Renal pelvis (tissue), 4 donors: ENCODE measurements around the gene TAF5. TPM values are rescaled to one million over a fixed set of nuclear protein-coding genes. Genes with fewer than 3 reads are reported as not detected.
A peak's percentile ranks its signal among the peaks of the same experiment; 100 is the strongest.
"Not testable (repeated sequence)": the region's sequence is repeated elsewhere in the genome, so short reads cannot be mapped to it uniquely, and the experiment has no call there.

Experiments used
- DNase-seq: peaks from one replicate; pipeline ENCODE4 v3.0.0-alpha.2; 2013
- polyA plus RNA-seq, 3 donors: library from polyadenylated mRNA; unstranded; fragments of 120-200 nt; gene quantifications; one replicate each; pipeline ENCODE4 v1.2.1, GENCODE V29; 2013; ENCODE audit not compliant: insufficient read length in 3 of 3

The TAF5 gene
- polyA plus RNA-seq, 3 donors, result 6.9 to 8.1 (median 7.9) TPM

DNA sequence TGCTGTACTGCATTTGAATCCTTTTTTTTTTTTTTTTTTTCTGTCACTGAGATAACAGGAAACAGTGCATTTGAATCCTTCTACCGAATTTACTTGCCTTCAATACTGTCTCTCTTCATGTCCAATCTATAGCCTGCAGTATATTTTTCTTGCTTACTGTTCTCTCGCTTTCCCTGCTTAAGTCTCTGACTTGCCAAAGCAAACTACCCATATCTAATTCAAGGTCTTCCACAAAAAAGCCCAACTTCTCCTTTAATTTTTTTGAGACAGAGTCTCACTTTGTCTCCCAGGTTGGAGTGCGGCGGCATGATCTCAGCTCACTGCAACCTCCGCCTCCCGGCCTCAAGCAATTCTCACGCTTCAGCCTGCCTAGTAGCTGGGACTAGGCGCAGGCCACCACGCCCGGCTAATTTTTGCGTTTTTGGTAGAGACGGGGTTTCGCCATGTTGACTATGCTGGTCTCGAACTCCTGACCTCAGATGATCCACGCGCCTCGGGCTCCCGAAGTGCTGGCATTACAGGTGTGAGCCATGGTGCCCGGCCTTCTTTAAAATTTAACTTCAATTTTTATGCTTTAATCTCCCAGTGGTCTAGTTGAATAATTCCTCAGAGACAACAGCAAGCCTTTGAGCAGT is 29.5 kb downstream of the TAF5 start:
- no peak for DNase-seq

DNA sequence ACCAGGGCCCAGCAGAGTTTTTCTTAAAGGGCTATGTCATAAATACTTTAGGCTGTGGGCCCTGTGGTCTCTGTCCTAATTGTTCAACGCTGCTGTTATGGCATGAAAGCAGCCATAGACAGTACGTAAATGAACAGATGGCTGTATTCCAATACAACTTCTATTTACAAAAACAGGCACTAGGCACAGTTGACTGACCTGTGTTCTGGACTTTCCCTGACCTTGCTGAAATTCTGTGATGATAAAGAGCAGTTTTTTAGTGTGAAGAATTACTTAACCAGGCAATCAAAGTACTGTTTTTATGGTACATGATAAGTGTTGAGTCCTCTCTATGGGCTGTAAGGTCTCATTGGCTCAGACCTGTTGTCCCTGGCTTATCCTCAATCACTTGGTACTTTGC is 45.8 kb downstream of the TAF5 start:
- no peak for DNase-seq

DNA sequence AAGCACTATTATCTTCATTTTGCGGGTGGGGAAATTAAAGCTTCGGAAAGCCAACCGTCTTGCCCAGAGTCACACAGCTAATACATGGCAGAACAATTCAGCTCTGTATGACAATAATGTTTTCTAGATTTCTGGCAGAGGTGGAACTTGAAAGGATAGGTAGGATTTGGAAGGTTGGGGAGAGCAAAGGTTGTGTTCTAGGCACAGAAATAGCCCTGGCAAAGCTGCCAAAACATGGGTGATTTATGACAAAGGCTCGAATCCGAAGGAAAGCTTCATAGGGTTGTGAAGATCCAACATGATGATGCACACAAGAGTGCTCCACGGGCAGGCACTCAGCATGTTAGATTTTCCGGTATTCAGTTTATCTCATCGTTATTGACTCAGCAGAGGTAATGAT is 47.8 kb downstream of the TAF5 start:
- no peak for DNase-seq

DNA sequence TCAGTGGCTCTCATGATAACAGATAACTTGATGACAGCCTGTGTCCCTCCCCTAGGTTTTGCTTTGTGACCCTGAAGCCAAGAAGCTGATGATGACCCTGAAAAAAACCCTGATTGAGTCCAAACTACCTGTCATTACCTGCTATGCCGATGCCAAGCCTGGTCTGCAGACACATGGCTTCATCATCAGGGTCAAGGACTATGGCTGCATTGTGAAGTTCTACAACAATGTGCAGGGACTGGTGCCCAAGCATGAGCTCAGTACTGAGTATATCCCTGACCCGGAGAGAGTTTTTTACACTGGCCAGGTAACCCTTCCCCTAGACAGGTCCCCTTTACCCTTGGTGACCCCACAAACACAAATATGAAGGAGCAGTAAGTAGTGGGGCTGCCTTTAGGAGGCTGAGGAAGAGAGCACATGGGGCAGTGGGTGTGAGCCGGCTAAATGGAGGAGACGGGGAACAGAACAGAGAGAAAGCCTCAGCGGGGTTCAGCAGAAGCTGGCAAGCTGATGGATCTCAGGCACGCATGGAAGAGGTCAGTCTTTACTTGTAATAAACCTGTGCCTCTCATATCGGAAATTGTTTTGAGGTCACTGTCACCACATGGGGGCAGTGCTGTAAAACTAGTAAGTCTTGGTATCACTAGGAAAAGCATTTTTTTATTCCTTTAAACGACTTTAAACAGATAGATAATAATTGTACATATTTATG is 48.8 kb downstream of the TAF5 start:
- DNase-seq, result peak; percentile 67

DNA sequence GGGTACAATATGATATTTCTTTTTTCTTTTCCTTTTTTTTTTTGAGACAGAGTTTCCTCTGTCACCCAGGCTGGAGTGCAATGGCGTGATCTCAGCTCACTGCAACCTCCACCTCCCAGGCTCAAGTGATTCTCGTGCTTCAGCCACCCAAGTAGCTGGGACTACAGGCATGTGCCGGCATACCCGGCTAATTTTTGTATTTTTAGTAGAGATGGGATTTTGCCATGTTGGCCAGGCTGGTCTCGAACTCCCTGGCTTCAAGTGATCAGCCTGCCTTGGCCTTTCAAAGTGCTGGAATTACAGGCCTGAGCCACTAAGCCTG is 49.3 kb downstream of the TAF5 start:
- DNase-seq, result not testable (repeated sequence)

DNA sequence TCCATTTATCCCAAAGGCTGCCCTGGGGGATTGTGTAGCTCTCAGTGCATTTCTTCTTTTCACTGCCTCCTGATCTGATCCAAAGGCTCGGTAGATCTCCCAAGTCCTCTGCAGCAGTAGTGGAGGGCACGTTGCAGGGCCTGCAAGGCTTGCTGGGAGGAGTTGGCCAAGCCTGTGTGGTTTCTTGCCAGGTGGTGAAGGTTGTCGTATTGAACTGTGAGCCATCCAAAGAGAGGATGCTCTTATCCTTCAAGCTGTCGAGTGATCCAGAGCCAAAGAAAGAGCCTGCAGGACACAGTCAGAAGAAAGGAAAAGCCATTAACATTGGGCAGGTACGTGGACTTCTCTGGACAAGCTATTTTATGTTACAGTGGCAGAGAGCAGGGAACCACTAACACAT is 49.8 kb downstream of the TAF5 start:
- no peak for DNase-seq

DNA sequence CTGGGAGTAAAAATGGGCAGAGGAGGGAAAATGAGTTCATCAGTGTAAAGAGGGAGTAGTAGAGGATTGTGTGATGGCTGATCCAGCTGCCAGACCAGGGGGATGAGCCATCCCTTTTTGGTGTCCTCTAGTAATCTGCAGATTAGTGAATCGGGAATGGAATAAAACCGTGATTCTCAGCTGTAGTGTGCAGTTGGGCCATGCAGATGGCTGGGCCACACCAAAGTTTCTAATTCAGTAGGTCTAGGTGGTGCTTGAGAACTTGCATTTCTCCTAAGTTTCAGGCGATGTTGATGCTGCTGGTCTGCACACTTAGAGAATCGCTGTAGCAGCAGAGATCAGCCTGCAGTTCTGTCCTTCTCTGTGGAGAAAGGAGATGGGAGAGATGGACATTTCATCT is 51.3 kb downstream of the TAF5 start:
- DNase-seq, result no peak

DNA sequence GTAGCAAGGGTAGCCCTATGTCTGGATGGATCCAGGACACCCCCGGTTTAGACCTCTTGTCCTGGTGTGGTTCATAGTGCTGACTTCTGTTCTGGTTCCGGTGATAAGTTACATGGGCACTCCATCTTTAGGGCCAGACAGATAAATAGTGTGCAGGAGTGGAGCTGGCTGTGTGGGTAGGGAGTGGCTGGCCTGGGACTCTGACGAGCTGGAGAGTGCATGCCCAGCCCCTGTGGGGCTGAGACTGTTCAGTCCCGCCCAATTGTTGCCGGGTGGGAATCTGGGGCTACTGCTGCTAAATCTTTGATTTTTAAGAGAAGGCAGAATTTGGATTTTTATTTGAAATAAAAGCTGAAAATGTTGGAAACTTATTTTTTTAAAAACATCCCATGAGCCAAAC is 56.0 kb downstream of the TAF5 start:
- DNase-seq, result no peak

DNA sequence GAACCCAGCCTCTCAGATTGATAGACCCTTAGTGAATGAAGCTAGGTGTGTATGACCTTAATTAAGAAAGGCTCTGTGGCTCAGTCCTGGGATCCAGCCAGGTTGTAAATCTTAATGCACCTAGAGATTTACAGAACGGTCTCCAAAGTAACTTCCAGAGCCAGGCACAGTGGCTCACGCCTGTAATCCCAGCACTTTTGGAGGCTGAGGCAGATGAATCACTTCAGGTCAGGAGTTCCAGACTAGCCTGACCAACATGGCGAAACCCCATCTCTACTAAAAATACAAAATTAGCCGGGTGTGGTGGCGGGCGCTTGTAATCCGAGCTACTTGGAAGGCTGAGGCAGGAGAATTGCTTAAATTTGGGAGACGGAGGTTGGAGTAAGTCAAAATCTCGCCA is 60.1 kb downstream of the TAF5 start:
- no peak for DNase-seq

DNA sequence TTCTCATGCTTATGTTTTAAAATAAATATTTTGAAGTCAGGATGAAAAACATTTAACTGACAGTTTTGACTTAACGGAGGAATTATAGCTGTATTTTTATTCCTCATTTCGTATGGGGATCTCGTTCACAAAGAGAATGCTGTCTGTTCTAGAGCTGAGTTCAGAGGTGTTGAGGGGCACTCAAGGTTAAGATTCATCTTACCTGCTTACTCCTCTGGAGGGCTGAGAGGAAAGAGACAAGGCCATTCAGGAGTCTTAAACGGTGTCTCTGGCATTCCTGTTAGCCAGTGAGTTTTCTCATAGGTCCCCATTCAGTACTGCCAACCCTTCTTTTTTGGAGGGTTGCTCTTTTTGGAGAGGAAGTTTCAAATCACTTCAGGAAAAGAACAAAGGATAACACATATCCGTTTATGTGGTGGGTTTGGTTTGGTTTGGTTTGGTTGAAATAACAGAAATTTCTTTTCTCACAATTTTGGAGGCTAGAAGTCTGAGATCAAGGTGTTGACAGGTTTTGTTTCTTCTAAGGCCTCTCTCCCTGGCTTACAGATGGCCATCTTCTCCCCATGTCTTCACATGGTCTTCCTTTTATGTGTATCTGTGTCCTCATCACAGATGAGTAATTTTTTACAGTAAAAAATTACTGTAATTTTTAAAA is 61.3 kb downstream of the TAF5 start:
- no peak for DNase-seq

DNA sequence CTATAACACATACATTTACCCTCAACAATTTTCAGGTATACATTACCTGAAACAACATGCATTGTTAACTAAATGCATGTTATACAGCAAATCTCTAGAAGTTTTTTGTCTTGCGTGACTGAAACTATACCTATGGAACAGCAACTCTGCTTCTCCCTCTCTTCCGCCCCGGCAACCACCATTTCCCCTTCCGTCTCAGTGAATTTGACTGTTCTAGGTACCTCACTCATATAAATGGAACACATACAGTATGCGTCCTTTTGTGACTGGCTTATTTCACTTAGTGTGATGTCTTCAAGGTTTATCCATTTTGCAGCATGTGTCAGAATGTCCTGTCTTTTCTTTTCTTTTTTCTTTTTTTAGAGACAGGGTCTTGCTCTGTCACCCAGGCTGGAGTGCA is 61.9 kb downstream of the TAF5 start:
- DNase-seq, result no peak

DNA sequence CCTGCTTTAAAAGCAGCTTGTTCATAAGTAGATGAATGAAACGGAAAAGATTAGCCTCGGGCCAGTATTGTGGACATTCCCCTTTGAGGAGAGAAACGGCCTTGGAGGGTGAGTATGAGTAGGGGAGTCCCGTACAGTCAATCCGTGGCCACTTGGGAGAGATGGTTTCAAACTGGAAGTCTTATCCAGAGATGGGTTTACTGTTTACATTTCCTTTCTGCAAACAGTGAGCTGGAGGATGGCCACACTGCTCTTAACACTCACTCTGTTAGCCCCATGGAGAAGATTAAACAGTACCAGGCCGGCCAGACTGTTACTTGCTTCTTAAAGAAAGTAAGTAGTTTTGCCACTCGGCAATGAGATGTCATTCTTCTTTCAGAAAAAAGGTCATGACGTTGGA is 64.1 kb downstream of the TAF5 start:
- DNase-seq, result no peak

DNA sequence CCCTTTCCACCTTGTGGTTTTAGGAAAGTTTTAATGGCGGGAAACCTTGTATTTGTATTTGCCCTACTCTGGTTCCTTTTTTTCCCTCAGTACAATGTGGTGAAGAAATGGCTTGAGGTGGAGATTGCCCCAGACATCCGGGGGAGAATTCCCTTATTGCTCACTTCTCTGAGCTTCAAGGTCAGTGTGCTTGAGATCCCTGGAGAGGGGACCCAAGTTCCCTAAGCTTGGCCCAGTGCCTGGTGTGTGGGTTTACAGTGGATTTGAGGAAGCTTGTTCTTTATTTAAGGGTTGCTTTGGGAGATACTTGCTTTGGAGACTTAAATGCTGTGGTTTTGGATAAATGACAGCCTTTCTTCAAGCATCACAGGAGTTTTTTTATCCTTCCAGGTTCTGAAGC is 66.1 kb downstream of the TAF5 start:
- no peak for DNase-seq

Other genes starting within 250 kb of the TAF5 start
- gene NT5C2, start 174.7 kb upstream of the TAF5 start, polyA plus RNA-seq, result 100 to 1,000 TPM in 2 of 3 donors, 10 to 100 TPM in 1; 83.5 to 125 (median 112) TPM
- gene RPEL1, start 122.1 kb upstream of the TAF5 start, polyA plus RNA-seq, result under 1 TPM in 2 of 3 donors, not detected in 1; 0.11 to 0.21 TPM
- gene INA, start 90.8 kb upstream of the TAF5 start, polyA plus RNA-seq, result 1 to 10 TPM in 1 of 3 donors, under 1 TPM in 2; 0.18 to 1.2 (median 0.31) TPM
- gene PCGF6, start 16.8 kb upstream of the TAF5 start, polyA plus RNA-seq, result 10 to 100 TPM; 11.8 to 13.6 (median 12.3) TPM
- 100 to 1,000 TPM; 196 to 243 (median 202) TPM for gene ATP5MK, start 28.5 kb downstream of the TAF5 start, polyA plus RNA-seq
- gene PDCD11, start 28.6 kb downstream of the TAF5 start, polyA plus RNA-seq, result 10 to 100 TPM; 35.9 to 44.9 (median 42.7) TPM
- 10 to 100 TPM; 12.9 to 14.4 (median 14.3) TPM for gene CALHM2, start 84.4 kb downstream of the TAF5 start, polyA plus RNA-seq
- under 1 TPM in 2 of 3 donors, not detected in 1; 0.06 to 0.14 TPM for gene CALHM1, start 90.9 kb downstream of the TAF5 start, polyA plus RNA-seq
- gene CALHM3, start 111.3 kb downstream of the TAF5 start, polyA plus RNA-seq, result not detected
- 1 to 10 TPM; 1.9 to 2.3 (median 1.9) TPM for gene NEURL1, start 125.7 kb downstream of the TAF5 start, polyA plus RNA-seq